Measurements from ENCODE around the gene CHFR.

- TF ChIP-seq CTCF (IDR thresholded peaks at IDR 0.05; ENCODE audit: low read depth, low read length, missing input control) = no peak
- no peak for TF ChIP-seq RAD21 (IDR thresholded peaks at IDR 0.05)
- TF ChIP-seq MAX (IDR thresholded peaks at IDR 0.05) = no peak
- TF ChIP-seq TAF1 (conservative IDR thresholded peaks at IDR 0.05) = no peak
- TF ChIP-seq YY1 (IDR thresholded peaks at IDR 0.05) = no peak
Measured at GRCh38 chr12:132874175-132874574, 13.2 kb downstream of the CHFR start.
